ENCODE data around the gene DNMBP.

The DNMBP gene

GRCh38 chr10:99976886-99977665, 32.7 kb downstream of the DNMBP start:
- DNase-seq (ENCODE audit: low read depth) = peak; percentile 96
- H3K4me3 ChIP-seq (replicated peaks; ENCODE audit: low read depth, low read length) = peak overlapping the region; percentile 13
- TF ChIP-seq, protein P1, sequence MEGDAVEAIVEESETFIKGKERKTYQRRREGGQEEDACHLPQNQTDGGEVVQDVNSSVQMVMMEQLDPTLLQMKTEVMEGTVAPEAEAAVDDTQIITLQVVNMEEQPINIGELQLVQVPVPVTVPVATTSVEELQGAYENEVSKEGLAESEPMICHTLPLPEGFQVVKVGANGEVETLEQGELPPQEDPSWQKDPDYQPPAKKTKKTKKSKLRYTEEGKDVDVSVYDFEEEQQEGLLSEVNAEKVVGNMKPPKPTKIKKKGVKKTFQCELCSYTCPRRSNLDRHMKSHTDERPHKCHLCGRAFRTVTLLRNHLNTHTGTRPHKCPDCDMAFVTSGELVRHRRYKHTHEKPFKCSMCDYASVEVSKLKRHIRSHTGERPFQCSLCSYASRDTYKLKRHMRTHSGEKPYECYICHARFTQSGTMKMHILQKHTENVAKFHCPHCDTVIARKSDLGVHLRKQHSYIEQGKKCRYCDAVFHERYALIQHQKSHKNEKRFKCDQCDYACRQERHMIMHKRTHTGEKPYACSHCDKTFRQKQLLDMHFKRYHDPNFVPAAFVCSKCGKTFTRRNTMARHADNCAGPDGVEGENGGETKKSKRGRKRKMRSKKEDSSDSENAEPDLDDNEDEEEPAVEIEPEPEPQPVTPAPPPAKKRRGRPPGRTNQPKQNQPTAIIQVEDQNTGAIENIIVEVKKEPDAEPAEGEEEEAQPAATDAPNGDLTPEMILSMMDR (IDR thresholded peaks at IDR 0.05; ENCODE audit: low read length, missing control alignments) = no peak

GRCh38 chr10:99975942-99976809, 33.6 kb downstream of the DNMBP start:
- TF ChIP-seq, protein P1 (IDR thresholded peaks at IDR 0.05; ENCODE audit: low read length, missing control alignments) = no peak
- no peak overlapping the region for H3K4me3 ChIP-seq (replicated peaks; ENCODE audit: low read depth, low read length)
- peak; percentile 92 for DNase-seq (ENCODE audit: low read depth)

DNA sequence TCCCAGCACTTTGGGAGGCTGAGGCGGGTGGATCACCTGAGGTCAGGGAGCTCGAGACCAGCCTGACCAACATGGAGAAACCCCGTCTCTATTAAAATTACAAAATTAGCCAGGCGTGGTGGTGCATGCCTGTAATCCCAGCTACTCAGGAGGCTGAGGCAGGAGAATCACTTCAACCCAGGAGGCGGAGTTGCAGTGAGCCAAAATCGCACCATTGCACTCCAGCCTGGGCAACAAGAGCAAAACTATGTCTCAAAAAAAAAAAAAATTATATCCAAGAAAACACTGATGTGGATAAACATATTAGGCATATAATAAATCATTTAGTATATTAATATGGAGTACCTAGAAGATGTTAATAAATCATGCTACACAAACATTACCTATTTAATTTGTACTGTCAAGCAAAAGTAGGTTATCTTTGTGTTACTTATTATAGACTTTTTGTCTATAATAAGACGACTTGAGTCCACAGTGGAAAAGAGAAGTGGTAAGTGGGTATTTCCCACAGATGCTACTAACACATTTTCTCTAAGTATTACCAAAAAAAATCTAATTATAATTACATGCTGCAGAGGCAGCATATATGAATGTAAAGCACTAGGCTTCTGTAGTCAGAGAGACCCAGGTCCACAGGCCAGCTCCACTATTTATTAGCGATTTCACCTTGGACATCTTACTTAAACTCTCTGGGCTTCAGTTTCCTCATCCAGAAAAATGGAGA, 34.5 kb downstream of the DNMBP start:
- H3K4me3 ChIP-seq (replicated peaks; ENCODE audit: low read depth, low read length) = no peak overlapping the region
- TF ChIP-seq, protein P1 (IDR thresholded peaks at IDR 0.05; ENCODE audit: low read length, missing control alignments) = no peak
- no peak for DNase-seq (ENCODE audit: low read depth)

- TF ChIP-seq, protein P1 (IDR thresholded peaks at IDR 0.05; ENCODE audit: low read length, missing control alignments) = peak; percentile 42
- DNase-seq (ENCODE audit: low read depth) = no peak
- no peak overlapping the region for H3K4me3 ChIP-seq (replicated peaks; ENCODE audit: low read depth, low read length)
Observed at GRCh38 chr10:99973190-99973589, 36.6 kb downstream of the DNMBP start.

DNA sequence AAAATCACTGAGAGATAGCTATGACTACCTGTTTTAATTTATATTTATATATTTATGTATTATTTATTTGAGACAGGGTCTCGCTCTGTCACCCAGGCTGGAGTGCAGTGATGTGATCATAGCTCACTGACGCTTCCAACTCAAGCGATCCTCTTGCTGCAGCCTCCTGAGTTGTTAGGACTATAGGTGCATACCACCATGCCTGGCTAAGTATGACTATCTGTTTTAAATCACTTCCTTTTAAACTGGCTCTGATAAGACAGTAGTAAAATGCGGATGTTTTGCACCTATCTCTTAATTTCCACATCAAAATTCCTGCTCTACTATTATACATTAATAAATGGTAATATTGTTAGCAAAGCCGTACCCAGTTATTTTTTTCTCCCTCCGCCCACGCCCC, 41.8 kb downstream of the DNMBP start:
- DNase-seq (ENCODE audit: low read depth) = no peak

DNA sequence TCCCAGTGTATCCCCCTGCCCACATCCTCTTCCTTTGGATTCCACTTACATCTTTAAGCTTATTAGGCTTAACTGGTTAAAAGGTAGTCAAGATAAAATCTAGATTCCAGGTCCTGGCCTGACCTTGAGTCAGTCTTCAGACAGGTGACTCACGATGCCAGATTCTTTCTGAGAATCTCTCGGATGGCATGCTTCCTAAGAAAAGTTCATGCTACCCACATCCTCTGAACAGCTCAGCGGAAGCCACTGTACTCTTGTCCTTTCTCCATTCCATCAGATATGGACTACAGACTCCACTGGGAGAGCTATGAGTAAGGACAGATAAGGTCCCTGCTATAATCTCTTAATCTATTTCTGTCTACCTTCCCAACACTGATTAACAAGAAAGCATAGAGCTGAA, 43.4 kb downstream of the DNMBP start:
- peak; percentile 80 for DNase-seq (ENCODE audit: low read depth)

More for the DNA sequence above, 41.8 kb downstream of the DNMBP start:
- TF ChIP-seq, protein P1 (IDR thresholded peaks at IDR 0.05; ENCODE audit: low read length, missing control alignments) = no peak
- H3K4me3 ChIP-seq (replicated peaks; ENCODE audit: low read depth, low read length) = no peak overlapping the region

More for the DNA sequence above, 43.4 kb downstream of the DNMBP start:
- H3K4me3 ChIP-seq (replicated peaks; ENCODE audit: low read depth, low read length) = no peak overlapping the region
- TF ChIP-seq, protein P1 (IDR thresholded peaks at IDR 0.05; ENCODE audit: low read length, missing control alignments) = no peak

All from fibroblast of pulmonary artery (primary cell).